Measurements from ENCODE around the gene SEMA6A. TPM values are rescaled to one million over a fixed set of nuclear protein-coding genes. Genes with fewer than 3 reads are reported as not detected.

Gene SEMA6A
- polyA plus RNA-seq, 1 of the 3 experiments (the other 2 are of a cell fraction): 0.18 TPM

- Histone ChIP-seq H3K9me3 (no peaks in the 10 kb centered on the region), H3K27ac (ENCODE audit: low read depth in 2 of 2, low read length in 1 of 2) (peak overlapping the region in 1 of 2 experiments; percentile 99; a peak in 1 of 4 replicates), H2AFZ (ENCODE audit: low read depth) (no peak overlapping the region), H3K79me2 (ENCODE audit: insufficient read depth) (no peaks in the 10 kb centered on the region), H3K36me3 (replicated peaks in 1 of 2; ENCODE audit: control insufficient read depth in 1 of 2, insufficient read depth in 2 of 2, low read length in 1 of 2) (no peaks in the 10 kb centered on the region), H3K4me2 (no peak overlapping the region), H3K27me3 (ENCODE audit: insufficient read depth) (no peaks in the 10 kb centered on the region), H3K4me3 (ENCODE audit: low read depth in 2 of 2, low read length in 1 of 2) (no peak overlapping the region), H3F3A (replicated peaks; ENCODE audit: insufficient read depth) (peaks cover 28% of the 10 kb centered on the region), H3K9me2 (no peaks in the 10 kb centered on the region), H3K4me1 (ENCODE audit: control insufficient read depth in 1 of 2, insufficient read depth in 2 of 2, low read depth in 1 of 2, low read length in 1 of 2) (peaks cover 24 to 35% of the 10 kb centered on the region in 2 experiments), H3K9ac (no peak overlapping the region), H4K20me1 (ENCODE audit: insufficient read depth) (no peaks in the 10 kb centered on the region)
- CTCF ChIA-PET: interaction anchor here (1.4 to 2.1 kb wide), 3 partner anchors 9 to 124 kb away, joined by 4 to 8 read pairs (median 8); no protein-coding TSS in a partner anchor
- no peak for DNase-seq
- POLR2A ChIA-PET: no interaction called here
- WGBS (ENCODE audit: low lambda C conversion rate): 87% methylated on average over 2 of the region's 2 CpGs
- no peak for TF ChIP-seq CHD2 (IDR thresholded peaks at IDR 0.05; ENCODE audit: low read length, partially characterized antibody)
- no peak for TF ChIP-seq USF1 (IDR thresholded peaks at IDR 0.05; ENCODE audit: borderline replicate concordance, low read depth)
- TF ChIP-seq RXRA (IDR thresholded peaks at IDR 0.05; ENCODE audit: borderline replicate concordance, low read depth): no peak
- no peak for TF ChIP-seq NRF1 (IDR thresholded peaks at IDR 0.05; ENCODE audit: low read depth, low read length)
- TF ChIP-seq IRF3 (IDR thresholded peaks at IDR 0.05; ENCODE audit: low read depth, low read length): no peak
- TF ChIP-seq CTCF (IDR thresholded peaks at IDR 0.05): no peak
- no peak for TF ChIP-seq EZH2phosphoT487 (IDR thresholded peaks at IDR 0.05; ENCODE audit: borderline replicate concordance, low read depth)
- no peak for TF ChIP-seq YY1 (IDR thresholded peaks at IDR 0.05; ENCODE audit: low read depth)
- TF ChIP-seq, protein P1, sequence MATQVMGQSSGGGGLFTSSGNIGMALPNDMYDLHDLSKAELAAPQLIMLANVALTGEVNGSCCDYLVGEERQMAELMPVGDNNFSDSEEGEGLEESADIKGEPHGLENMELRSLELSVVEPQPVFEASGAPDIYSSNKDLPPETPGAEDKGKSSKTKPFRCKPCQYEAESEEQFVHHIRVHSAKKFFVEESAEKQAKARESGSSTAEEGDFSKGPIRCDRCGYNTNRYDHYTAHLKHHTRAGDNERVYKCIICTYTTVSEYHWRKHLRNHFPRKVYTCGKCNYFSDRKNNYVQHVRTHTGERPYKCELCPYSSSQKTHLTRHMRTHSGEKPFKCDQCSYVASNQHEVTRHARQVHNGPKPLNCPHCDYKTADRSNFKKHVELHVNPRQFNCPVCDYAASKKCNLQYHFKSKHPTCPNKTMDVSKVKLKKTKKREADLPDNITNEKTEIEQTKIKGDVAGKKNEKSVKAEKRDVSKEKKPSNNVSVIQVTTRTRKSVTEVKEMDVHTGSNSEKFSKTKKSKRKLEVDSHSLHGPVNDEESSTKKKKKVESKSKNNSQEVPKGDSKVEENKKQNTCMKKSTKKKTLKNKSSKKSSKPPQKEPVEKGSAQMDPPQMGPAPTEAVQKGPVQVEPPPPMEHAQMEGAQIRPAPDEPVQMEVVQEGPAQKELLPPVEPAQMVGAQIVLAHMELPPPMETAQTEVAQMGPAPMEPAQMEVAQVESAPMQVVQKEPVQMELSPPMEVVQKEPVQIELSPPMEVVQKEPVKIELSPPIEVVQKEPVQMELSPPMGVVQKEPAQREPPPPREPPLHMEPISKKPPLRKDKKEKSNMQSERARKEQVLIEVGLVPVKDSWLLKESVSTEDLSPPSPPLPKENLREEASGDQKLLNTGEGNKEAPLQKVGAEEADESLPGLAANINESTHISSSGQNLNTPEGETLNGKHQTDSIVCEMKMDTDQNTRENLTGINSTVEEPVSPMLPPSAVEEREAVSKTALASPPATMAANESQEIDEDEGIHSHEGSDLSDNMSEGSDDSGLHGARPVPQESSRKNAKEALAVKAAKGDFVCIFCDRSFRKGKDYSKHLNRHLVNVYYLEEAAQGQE (IDR thresholded peaks at IDR 0.05; ENCODE audit: low read depth, low read length): no peak
- TF ChIP-seq RFX5 (IDR thresholded peaks at IDR 0.05; ENCODE audit: low read length): no peak
Measured at GRCh38 chr5:116452774-116453368, 121.8 kb downstream of the SEMA6A start.
